Measurements from ENCODE around the gene P2RY6. TPM values are rescaled to one million over a fixed set of nuclear protein-coding genes. Genes with fewer than 3 reads are reported as not detected.

The P2RY6 gene
- total RNA-seq, 1 donor from 2014 or later, result 3.0 TPM

- no peak overlapping the region for H3K4me3 Mint-ChIP-seq
- peaks cover 3% of the 10 kb centered on the region for H3K27me3 Mint-ChIP-seq
- no peak for DNase-seq (ENCODE audit: extremely low spot score, unreplicated experiment)
- H3K27ac Mint-ChIP-seq, result no peak overlapping the region
- peaks cover 5% of the 10 kb centered on the region for H3K4me1 Mint-ChIP-seq (ENCODE audit: unreplicated experiment)
- H3K36me3 Mint-ChIP-seq, result no peaks in the 10 kb centered on the region
- no peaks in the 10 kb centered on the region for H3K9me3 Mint-ChIP-seq
- no peak for TF ChIP-seq CTCF (conservative IDR thresholded peaks at IDR 0.05)
Observed at GRCh38 chr11:73296501-73297230, 24.5 kb downstream of the P2RY6 start.

- no peak overlapping the region for H3K27ac Mint-ChIP-seq
- no peaks in the 10 kb centered on the region for H3K9me3 Mint-ChIP-seq
- H3K27me3 Mint-ChIP-seq, result peaks cover 3% of the 10 kb centered on the region
Observed at GRCh38 chr11:73297231-73297590, 25.1 kb downstream of the P2RY6 start.

GRCh38 chr11:73297702-73298101, 25.6 kb downstream of the P2RY6 start:
- peaks cover 5% of the 10 kb centered on the region for H3K4me1 Mint-ChIP-seq (ENCODE audit: unreplicated experiment)
- peaks cover 3% of the 10 kb centered on the region for H3K27me3 Mint-ChIP-seq
- no peak overlapping the region for H3K27ac Mint-ChIP-seq
- H3K9me3 Mint-ChIP-seq, result no peaks in the 10 kb centered on the region
- H3K4me3 Mint-ChIP-seq, result no peak overlapping the region
- no peak for DNase-seq (ENCODE audit: extremely low spot score, unreplicated experiment)
- no peaks in the 10 kb centered on the region for H3K36me3 Mint-ChIP-seq
- TF ChIP-seq CTCF (conservative IDR thresholded peaks at IDR 0.05), result no peak

More at GRCh38 chr11:73297231-73297590, 25.1 kb downstream of the P2RY6 start:
- no peak for TF ChIP-seq CTCF (conservative IDR thresholded peaks at IDR 0.05)
- peaks cover 5% of the 10 kb centered on the region for H3K4me1 Mint-ChIP-seq (ENCODE audit: unreplicated experiment)
- H3K36me3 Mint-ChIP-seq, result no peaks in the 10 kb centered on the region
- H3K4me3 Mint-ChIP-seq, result no peak overlapping the region
- no peak for DNase-seq (ENCODE audit: extremely low spot score, unreplicated experiment)

GRCh38 chr11:73298233-73298632, 26.1 kb downstream of the P2RY6 start:
- no peak for TF ChIP-seq CTCF (conservative IDR thresholded peaks at IDR 0.05)
- no peaks in the 10 kb centered on the region for H3K36me3 Mint-ChIP-seq
- H3K27me3 Mint-ChIP-seq, result no peaks in the 10 kb centered on the region
- no peak overlapping the region for H3K4me3 Mint-ChIP-seq
- no peak overlapping the region for H3K27ac Mint-ChIP-seq
- no peaks in the 10 kb centered on the region for H3K9me3 Mint-ChIP-seq
- DNase-seq (ENCODE audit: extremely low spot score, unreplicated experiment), result no peak
- no peaks in the 10 kb centered on the region for H3K4me1 Mint-ChIP-seq (ENCODE audit: unreplicated experiment)

- Mint-ChIP-seq H3K27me3 (no peaks in the 10 kb centered on the region), H3K4me3 (no peak overlapping the region), H3K9me3 (no peaks in the 10 kb centered on the region), H3K4me1 (ENCODE audit: unreplicated experiment) (no peaks in the 10 kb centered on the region), H3K36me3 (no peaks in the 10 kb centered on the region), H3K27ac (no peak overlapping the region)
- DNase-seq (ENCODE audit: extremely low spot score, unreplicated experiment), result no peak
- TF ChIP-seq CTCF (conservative IDR thresholded peaks at IDR 0.05), result no peak
Observed at GRCh38 chr11:73299751-73300150, 27.6 kb downstream of the P2RY6 start.
